Kidney capillary endothelial cell (primary cell): ENCODE results near the gene C1orf53.
"Not testable (repeated sequence)": the region's sequence is repeated elsewhere in the genome, so short reads cannot be mapped to it uniquely, and the experiment has no call there.

Experiments used
- DNase-seq: peaks from one replicate; pipeline ENCODE4 v3.0.0-alpha.2; 2018; ENCODE audit warnings: low spot score

Gene C1orf53

GRCh38 chr1:197902454-197903195 is at the start of gene C1orf53:
C1orf53 (plus strand) TSS chr1:197902630; CDS start chr1:197902650, 20 bp downstream.
- DNase-seq = peak; percentile 61

DNA sequence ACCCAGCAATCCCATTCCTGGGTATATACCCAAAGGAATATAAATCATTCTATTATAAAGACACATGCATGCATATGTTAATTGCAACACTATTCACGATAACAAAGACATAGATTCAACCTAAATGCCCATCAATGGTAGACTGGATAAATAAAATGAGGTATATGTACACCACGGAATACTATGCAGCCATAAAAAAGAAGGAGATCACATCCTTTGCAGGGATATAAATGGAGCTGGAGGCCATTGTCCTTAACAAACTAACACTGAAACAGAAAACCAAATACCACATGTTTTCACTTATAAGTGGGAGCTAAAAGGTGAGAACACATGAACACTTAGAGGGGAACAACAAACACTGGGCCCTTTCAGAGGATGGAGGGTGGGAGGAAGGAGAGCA is 46.7 kb upstream of the C1orf53 start:
- DNase-seq = not testable (repeated sequence)

GRCh38 chr1:197857477-197857876 is 45.0 kb upstream of the C1orf53 start:
- no peak for DNase-seq

DNA sequence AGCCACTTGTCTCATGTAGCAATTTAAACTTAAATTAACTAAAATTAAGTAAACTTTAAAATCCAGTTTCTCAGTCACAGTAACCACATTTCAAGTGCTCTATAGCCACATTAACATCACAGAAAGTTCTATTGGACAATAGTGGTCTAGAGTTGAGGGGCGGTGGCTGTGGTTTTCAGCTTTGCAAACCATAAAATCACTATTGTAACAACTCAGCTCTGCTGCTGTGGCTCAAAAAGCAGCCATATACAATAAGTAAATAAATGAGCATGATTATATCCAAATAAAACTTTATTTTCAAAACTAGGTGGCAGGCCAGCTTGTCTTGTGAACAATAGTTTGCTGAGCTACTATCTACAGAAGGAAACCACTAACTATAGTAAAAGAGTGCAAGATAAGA is 43.4 kb upstream of the C1orf53 start:
- DNase-seq = no peak

- DNase-seq = no peak
These were observed 40.2 kb upstream of the C1orf53 start for GRCh38 chr1:197862221-197862620.

DNA sequence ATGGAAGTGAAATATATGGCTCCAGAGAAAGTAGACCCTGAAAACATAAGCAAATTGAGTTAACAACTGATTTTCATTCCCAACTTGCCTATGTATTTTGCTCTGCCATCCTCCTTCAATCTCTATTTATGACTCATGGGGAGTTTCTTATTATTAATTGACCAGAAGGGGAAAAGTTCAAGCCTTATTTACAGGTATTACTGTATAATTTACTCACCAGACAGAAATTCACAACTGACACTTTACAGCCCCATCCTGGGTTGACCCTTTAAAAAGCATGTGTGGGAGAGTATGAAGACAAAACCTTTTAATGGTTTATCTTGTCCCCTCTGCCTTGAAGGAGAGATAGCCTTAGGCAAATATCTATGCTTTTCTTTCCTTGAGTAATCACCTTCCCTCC is 39.8 kb upstream of the C1orf53 start:
- DNase-seq = no peak

GRCh38 chr1:197865809-197866208 is 36.6 kb upstream of the C1orf53 start:
- no peak for DNase-seq

- DNase-seq = peak; percentile 60
These were observed 33.5 kb upstream of the C1orf53 start for GRCh38 chr1:197868751-197869489.

DNA sequence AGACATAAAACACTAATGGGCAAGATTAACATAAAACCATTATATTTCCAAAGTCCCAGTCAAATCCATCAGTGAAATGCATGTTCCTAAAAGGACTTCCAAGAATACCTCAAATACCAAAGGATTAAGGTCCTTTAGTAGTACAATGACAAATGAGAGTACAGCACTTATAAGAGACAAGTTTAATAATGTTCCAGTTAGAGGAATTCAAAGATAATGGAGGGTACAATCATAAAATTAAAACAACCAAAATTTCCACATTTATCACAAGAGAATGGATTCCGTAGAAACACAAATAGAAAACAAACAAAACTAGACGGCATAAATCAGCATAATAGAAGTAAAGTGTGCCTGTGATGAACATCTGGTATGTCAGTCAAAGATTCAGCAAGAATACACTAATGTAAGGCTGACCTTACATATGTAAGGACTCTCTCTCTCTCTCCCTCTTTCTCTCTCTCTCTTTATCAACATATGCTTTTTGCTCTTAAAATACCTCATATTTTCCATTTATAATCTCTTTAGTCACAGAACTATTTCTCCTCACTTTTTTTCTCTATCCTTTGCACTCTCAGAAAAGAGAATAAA is 32.8 kb upstream of the C1orf53 start:
- DNase-seq = no peak

GRCh38 chr1:197876894-197877293 is 25.5 kb upstream of the C1orf53 start:
- DNase-seq = no peak

GRCh38 chr1:197880385-197880784 is 22.0 kb upstream of the C1orf53 start:
- not testable (repeated sequence) for DNase-seq

DNA sequence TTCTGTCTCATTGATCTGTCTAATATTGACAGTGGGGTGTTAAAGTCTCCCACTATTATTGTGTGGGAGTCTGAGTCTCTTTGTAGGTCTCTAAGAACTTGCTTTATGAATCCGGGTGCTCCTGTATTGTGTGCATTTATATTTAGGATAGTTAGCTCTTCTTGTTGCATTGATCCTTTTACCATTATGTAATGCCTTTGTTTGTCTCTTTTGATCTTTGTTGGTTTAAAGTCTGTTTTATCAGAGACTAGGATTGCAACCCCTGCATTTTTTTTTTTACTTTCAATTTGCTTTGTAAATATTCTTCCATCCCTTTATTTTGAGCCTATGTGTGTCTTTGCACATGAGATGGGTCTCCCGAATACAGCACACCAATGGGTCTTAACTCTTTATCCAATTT is 20.2 kb upstream of the C1orf53 start:
- not testable (repeated sequence) for DNase-seq

- DNase-seq = no peak
These were observed 18.3 kb upstream of the C1orf53 start for GRCh38 chr1:197884173-197884572.

DNA sequence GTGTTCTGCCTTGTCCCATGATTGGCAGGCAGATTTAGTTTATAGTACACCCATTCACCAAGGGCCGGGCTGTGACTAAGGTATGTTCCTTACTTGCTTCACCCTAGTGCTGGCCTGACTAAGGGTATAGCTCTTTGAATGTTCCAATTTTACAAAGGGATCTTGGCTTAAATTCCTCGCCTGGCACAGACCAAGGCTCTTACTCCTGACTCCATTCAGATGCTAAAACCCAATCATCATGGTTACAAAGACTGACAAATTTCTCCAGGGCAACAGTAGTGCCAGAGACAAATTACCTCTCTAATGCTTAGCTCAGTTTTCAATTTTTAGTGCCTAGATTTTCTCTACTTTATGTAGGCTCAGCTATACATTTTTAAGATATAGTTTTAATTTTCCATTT is 11.5 kb upstream of the C1orf53 start:
- DNase-seq = no peak

DNA sequence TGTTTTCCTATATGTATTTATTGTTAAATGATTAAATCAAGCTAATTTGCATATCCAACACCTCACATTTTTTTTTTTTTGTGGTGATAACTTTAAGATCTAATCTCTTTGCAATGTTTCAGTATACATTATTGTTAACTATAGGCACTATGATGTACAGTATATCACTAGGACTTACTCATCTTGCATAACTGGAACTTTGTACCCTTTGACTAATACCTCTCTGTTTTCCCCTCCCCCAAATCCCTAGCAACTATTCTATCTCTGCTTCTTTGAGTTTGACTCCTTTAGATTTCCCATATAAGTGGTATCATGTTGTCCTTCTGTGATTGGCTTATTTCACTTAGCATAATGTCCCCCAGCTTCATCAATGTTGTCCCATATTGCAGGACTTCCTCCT is 9.7 kb upstream of the C1orf53 start:
- DNase-seq = no peak

DNA sequence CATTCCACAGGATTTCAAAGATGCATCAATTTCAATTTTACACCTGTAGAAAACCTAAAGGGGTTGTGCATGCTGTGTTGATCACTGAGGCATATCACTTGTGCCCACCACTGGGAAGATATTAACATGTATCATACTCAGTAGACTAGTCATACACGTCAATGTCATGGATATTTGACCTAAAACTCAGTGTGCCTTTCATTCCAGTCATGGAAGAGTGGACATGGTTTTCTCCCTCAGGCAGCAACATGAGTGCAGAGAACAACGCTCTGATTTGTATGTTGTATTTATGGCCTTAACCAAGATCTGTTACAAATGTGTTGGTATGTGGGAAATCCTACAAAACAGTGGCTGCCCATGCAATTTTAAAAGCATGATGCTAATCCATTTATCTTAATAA is 6.1 kb upstream of the C1orf53 start:
- DNase-seq = no peak

DNA sequence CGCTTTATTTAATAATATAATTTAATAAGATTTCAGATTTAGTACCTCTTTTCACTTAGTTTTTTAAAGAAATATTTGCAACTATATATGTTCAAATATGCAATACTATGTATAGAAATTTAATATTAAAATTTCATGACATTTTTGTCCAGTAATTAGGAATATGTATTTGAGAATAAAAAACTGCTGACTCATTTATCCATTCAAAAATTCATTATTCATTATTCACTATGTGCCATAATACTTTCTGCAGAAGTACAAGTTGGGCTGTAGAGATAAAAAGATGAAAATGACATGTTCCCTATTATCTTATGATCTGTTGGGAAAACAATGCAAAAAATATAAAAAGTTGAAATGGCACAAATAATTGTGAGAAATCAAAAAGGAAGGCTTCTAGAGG is 3.4 kb upstream of the C1orf53 start:
- no peak for DNase-seq

DNA sequence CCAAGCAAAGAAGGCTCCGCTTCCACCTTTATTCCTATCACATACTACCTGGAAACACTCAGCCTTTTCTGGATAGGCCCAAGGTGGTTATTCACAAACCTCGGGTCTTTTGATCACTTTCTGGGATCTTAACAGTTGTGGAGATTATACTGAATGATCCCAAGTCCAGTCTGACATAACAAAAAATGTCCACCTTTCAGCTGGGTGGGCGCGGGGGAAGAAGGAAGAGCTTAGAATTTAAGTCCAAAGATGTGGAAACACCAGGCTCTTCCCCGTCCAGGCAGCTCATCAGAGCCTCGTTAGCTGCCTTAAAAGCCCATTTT is 338 bp upstream of the C1orf53 start:
- DNase-seq = no peak

DNA sequence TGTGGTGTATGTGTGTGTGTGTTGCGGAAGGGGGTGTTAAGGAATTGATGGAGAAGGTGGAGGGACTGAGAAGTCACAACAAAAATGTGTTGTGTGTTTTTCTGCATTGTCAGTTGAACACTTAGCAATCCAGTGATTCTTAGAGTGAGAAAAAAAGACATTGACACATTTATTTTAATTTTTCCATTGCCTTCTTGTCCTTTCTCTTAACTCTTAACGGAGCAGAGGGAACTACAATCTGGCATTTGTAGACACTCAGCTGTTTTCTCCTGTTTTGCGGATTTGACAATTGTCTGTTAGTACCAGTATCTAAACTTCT is 725 bp downstream of the C1orf53 start:
- DNase-seq = no peak

DNA sequence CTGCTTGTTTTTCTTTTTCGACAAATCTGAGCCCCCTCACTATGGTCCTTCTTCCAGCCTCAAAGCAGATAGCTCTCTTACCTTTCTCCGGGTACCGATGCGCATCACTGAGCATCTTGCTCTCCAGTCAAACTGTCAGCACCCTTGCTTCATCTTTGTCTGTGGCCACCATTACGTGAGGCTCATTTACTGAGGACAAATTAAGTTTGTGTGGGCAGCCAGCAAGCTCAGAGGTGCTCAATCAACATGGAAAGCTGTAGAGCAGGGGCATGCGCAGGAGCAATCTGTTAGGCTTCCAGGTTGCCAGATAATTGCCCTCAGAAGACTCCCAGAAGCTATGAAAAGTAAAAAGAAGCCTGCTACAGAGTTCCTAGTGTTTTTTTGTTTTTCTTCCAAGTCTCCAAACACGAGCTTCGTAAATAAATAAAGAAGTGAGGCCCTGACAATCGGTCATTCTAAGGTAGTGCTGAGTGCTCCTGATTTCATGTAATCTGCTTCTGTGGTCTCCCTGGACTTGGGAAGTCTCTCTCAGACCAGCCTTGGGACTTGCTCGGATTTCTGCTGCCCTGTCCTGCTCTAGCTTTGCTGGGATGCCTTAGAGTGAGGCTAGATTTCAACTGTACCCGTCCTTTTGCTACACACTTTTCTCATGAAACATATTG is 1.8 kb downstream of the C1orf53 start:
- no peak for DNase-seq

DNA sequence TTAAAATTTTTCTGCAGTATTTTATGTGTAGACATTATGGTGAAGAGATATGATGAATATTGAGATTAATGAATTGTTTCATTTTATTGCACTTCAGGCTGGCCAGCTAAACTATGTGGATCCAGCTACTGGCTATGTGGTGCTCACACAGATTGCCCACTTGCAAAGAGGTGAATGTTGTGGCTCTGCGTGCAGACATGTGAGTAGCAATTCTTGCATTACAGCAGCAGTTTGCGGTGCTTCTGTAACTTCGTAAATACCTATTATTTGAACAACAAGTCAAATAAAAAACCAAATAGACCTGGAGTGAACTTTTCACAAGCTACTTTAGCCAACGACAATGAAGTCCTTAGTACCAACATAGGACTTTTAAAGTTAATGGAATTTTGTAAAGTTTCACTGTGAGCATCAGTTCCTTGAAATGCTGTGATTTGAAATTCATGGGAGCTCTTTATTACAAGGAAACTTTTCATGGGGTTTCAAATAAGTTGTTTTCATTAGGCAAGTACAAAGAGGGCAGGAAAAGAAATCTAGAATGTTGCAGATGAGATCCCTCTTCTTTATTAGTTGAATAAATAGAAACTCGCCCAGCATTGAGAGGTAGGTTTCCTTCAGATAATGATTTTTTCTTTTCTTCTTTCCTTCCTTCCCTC is 3.4 kb downstream of the C1orf53 start:
- no peak for DNase-seq

DNA sequence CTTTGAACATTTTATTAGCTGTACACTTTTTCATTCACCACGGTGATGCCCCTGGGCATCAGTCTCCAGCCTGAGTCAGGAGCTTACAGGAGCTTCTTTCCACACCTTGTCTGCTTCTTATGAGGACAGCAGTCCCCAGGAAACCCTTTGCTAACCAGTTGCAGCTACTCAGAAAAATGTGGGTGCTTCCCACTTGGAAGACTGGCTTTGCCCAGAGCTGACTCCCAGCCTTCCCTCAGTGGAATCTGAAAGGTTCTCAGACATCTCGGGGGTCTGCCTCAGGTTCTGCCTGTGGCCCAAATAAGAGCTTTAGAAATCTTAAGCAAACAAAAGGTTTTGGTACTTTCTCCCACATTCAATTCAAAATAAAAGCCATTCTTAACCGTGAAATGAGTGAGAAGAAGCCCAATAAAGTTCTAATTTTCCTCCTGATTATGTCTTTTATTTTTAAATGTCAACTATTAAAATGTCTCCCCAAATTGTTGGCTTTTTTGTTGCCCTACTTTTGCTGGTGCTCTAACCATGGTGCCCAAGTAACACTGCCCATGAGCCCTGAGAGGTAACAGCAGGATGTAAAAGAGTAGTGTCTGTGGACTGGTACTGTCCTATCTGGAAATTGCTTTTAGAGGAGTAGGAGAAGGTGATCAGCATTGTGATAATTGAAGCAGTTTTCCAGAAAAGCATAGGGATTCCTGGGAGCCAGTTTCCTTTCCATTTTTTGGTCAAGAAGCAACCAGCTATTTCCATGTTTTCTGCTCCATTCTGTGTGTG is 5.6 kb downstream of the C1orf53 start:
- DNase-seq = no peak
